Stimulated activated CD4-positive, alpha-beta T cell treated with anti-CD3 and anti-CD28 coated beads, Interleukin-2, amount 100 ng/mL, for 4 hours (primary cell): ENCODE results near the gene PPP1R14B.

ENCODE experiments used
- DNase-seq: peaks from one replicate; pipeline ENCODE4 v3.0.0-alpha.2; 2020; ENCODE audit warnings: low read depth

Gene PPP1R14B

GRCh38 chr11:64210301-64211020, 36.3 kb downstream of the PPP1R14B start:
- DNase-seq, result no peak

GRCh38 chr11:64209563-64209843, 37.2 kb downstream of the PPP1R14B start:
- no peak for DNase-seq

- no peak for DNase-seq
Observed at GRCh38 chr11:64208796-64209562, 37.8 kb downstream of the PPP1R14B start.

DNA sequence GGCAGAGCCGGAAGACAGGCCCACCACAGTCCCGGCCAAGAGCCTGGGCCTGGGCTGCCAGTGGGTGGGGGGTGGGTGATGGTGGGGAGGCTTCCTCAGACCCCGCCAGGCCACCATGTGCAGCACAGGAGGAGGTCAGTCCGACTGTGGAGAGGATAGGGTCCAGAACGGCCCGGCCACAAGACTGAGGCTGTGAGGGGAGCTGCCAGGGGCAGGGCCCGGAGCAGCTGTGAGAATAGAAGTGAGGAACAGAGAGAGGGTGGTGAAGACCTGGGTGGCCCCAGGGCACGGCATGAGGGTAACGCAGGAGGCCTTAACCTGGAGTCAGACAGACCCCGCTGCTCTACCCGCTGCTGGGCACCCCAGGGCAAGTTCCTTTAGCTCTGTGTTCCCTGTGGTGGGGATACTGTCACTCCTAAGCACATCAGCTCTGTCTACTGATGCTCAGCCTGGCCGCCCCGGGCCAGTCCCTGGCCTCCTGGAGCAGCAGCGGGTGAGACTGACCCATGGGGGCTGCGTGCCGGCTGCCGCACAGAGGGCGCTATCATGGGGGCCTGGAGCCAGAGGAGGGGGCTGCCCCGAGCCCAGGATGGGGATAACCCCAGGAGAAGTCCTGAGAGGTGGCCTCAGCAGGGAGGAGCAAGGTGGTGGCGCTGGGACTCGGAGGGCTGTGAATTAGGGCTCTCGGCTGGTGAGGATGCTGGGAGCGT, 38.5 kb downstream of the PPP1R14B start:
- no peak for DNase-seq

GRCh38 chr11:64207256-64208085, 39.3 kb downstream of the PPP1R14B start:
- DNase-seq, result peak; percentile 82

- peak; percentile 73 for DNase-seq
Observed at GRCh38 chr11:64206457-64207255, 40.1 kb downstream of the PPP1R14B start, which contains the start of gene FERMT3. FERMT3 (plus strand) TSS chr11:64206721; CDS start chr11:64207365, 644 bp downstream.

GRCh38 chr11:64204464-64204989, 42.2 kb downstream of the PPP1R14B start:
- peak; percentile 74 for DNase-seq

- DNase-seq, result no peak
Observed at GRCh38 chr11:64204080-64204440, 42.7 kb downstream of the PPP1R14B start.

- no peak for DNase-seq
Observed at GRCh38 chr11:64203421-64204079, 43.2 kb downstream of the PPP1R14B start.

DNA sequence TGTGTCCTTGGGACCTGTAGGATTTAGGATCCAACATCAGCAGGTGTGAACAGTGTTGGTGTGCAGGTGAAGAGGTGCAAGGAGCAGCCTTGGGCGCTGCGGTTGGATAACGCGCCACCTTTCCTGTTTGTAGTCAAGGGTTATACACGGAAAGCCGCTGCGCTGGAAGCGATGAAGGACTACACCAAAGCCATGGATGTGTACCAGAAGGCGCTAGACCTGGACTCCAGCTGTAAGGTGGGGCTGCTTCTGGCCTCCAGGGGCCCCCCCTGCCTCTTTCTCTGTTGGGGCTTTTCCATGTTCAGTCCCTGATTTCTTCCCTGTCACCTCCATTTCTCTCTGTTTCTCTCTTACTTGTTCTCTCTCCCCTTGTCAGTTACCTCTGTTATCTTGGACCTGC, 43.8 kb downstream of the PPP1R14B start:
- DNase-seq, result no peak

GRCh38 chr11:64201543-64201942, 45.2 kb downstream of the PPP1R14B start:
- no peak for DNase-seq

GRCh38 chr11:64198511-64198910, 48.2 kb downstream of the PPP1R14B start:
- DNase-seq, result no peak

DNA sequence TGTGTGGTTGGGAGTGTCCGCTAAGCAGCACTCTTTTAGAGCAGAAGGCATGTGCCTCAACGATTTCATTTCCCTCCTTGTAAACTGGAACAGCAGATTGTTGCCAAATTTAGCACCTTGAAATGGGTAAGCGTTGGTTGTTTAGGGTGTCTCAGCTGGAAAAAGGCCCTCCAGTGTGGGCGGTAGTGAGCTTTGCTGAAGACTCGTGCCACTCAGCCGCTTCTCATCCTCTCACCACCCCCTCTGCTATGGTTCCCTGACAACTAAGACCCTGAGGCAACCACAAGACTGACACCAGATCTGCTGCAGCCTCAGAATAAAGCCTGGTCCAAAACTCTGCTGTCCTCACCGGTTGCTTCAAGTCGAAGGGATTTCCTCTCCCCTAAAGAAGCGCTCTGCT, 50.1 kb downstream of the PPP1R14B start:
- DNase-seq, result no peak
